ENCODE measurements around the gene BMPR2.

The BMPR2 gene

GRCh38 chr2:202479090-202479489 lies 103.0 kb downstream of the BMPR2 start:
- H3K4me3 ChIP-seq (ENCODE audit: control insufficient read depth, low read depth, low read length), result no peak overlapping the region
- DNase-seq (ENCODE audit: low read depth), result no peak
- no peak for TF ChIP-seq CTCF (conservative IDR thresholded peaks at IDR 0.05; ENCODE audit: control insufficient read depth, insufficient read depth, low read depth, low read length)

- no peak overlapping the region for H3K4me3 ChIP-seq (ENCODE audit: control insufficient read depth, low read depth, low read length)
- DNase-seq (ENCODE audit: low read depth), result no peak
- no peak for TF ChIP-seq CTCF (conservative IDR thresholded peaks at IDR 0.05; ENCODE audit: control insufficient read depth, insufficient read depth, low read depth, low read length)
Measured at GRCh38 chr2:202479610-202480009, 103.5 kb downstream of the BMPR2 start.

- no peak for DNase-seq (ENCODE audit: low read depth)
- no peak for TF ChIP-seq CTCF (conservative IDR thresholded peaks at IDR 0.05; ENCODE audit: control insufficient read depth, insufficient read depth, low read depth, low read length)
- no peak overlapping the region for H3K4me3 ChIP-seq (ENCODE audit: control insufficient read depth, low read depth, low read length)
Measured at GRCh38 chr2:202486351-202486750, 110.2 kb downstream of the BMPR2 start.

- DNase-seq (ENCODE audit: low read depth), result no peak
- no peak overlapping the region for H3K4me3 ChIP-seq (ENCODE audit: control insufficient read depth, low read depth, low read length)
- no peak for TF ChIP-seq CTCF (conservative IDR thresholded peaks at IDR 0.05; ENCODE audit: control insufficient read depth, insufficient read depth, low read depth, low read length)
Measured at GRCh38 chr2:202488671-202489070, 112.5 kb downstream of the BMPR2 start.

GRCh38 chr2:202490479-202490878 lies 114.4 kb downstream of the BMPR2 start:
- TF ChIP-seq CTCF (conservative IDR thresholded peaks at IDR 0.05; ENCODE audit: control insufficient read depth, insufficient read depth, low read depth, low read length), result no peak
- DNase-seq (ENCODE audit: low read depth), result no peak
- H3K4me3 ChIP-seq (ENCODE audit: control insufficient read depth, low read depth, low read length), result no peak overlapping the region

- no peak for TF ChIP-seq CTCF (conservative IDR thresholded peaks at IDR 0.05; ENCODE audit: control insufficient read depth, insufficient read depth, low read depth, low read length)
- no peak overlapping the region for H3K4me3 ChIP-seq (ENCODE audit: control insufficient read depth, low read depth, low read length)
- no peak for DNase-seq (ENCODE audit: low read depth)
Measured at GRCh38 chr2:202491514-202491913, 115.4 kb downstream of the BMPR2 start.
